Brain microvascular endothelial cell (primary cell): ENCODE measurements around the gene LMCD1.

ENCODE experiments used
- DNase-seq: peaks from one replicate; pipeline ENCODE4 v3.0.0-alpha.2; 2020
- H3K27ac ChIP-seq: fragments of 250-450 bp; sonication (Bioruptor Pico); 2 replicates; pipeline ENCODE4 v1.5.1; 2020; ENCODE audit warnings: mild to moderate bottlenecking, moderate library complexity
- H3K27me3 ChIP-seq: fragments of 250-450 bp; sonication (Bioruptor Pico); replicated peaks from 2 replicates; pipeline ENCODE4 v1.5.1; 2020; ENCODE audit warnings: mild to moderate bottlenecking
- H3K36me3 ChIP-seq: fragments of 250-450 bp; sonication (Bioruptor Pico); replicated peaks from 2 replicates; pipeline ENCODE4 v1.5.1; 2020; ENCODE audit warnings: mild to moderate bottlenecking
- H3K4me3 ChIP-seq: 2 replicates; pipeline ENCODE4 v1.5.1; 2011; ENCODE audit warnings: low read depth, mild to moderate bottlenecking, control low read depth, low read length, moderate library complexity
- in situ Hi-C: cut with HindIII; loops from 2 replicates; pipeline ENCODE4 v1.10.0; 2017; ENCODE audit warnings: low sequenced_read_pairs, low pct_ligation_motif_present
- TF ChIP-seq, protein P1 (sequence below): IDR thresholded peaks from 2 replicates; pipeline ENCODE4 v1.5.1; 2011; ENCODE audit warnings: low read depth, mild to moderate bottlenecking, moderate library complexity, low read length, control low read depth, inconsistent platforms; ENCODE audit errors: missing control alignments

Gene LMCD1

GRCh38 chr3:8474991-8475390, 26.6 kb upstream of the LMCD1 start:
- Histone ChIP-seq H3K36me3 (no peaks in the 10 kb centered on the region), H3K27ac (no peak overlapping the region), H3K4me3 (no peak overlapping the region), H3K27me3 (no peaks in the 10 kb centered on the region)
- DNase-seq: no peak
- TF ChIP-seq, protein P1, sequence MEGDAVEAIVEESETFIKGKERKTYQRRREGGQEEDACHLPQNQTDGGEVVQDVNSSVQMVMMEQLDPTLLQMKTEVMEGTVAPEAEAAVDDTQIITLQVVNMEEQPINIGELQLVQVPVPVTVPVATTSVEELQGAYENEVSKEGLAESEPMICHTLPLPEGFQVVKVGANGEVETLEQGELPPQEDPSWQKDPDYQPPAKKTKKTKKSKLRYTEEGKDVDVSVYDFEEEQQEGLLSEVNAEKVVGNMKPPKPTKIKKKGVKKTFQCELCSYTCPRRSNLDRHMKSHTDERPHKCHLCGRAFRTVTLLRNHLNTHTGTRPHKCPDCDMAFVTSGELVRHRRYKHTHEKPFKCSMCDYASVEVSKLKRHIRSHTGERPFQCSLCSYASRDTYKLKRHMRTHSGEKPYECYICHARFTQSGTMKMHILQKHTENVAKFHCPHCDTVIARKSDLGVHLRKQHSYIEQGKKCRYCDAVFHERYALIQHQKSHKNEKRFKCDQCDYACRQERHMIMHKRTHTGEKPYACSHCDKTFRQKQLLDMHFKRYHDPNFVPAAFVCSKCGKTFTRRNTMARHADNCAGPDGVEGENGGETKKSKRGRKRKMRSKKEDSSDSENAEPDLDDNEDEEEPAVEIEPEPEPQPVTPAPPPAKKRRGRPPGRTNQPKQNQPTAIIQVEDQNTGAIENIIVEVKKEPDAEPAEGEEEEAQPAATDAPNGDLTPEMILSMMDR: no peak
- in situ Hi-C loops: no loop called here

DNA sequence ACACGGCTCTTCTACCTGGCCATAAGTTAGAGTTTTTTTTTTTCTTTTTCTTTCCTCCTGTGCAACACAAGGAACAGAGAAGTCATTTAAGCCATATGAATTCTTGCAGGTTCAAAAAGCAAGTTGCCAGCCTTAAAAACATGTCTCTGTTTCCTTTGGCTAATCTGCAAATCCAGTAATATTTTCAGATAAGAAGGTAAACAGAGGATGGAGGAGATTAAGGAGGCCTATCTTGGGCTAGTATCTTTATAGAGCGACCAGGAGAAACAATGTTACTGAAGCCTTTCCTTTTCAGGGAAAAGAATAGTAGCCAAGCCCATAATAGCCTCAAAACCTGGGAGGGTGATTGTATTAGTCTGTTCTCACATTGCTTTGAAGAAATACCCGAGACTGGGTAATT, 20.9 kb upstream of the LMCD1 start:
- in situ Hi-C loops: no loop called here
- no peak for DNase-seq
- no peak overlapping the region for H3K4me3 ChIP-seq
- H3K36me3 ChIP-seq: no peaks in the 10 kb centered on the region
- no peak overlapping the region for H3K27ac ChIP-seq
- TF ChIP-seq, protein P1: no peak
- no peaks in the 10 kb centered on the region for H3K27me3 ChIP-seq

- DNase-seq: no peak
- in situ Hi-C loops: no loop called here
- no peaks in the 10 kb centered on the region for H3K27me3 ChIP-seq
- TF ChIP-seq, protein P1: peak; percentile 19
- H3K4me3 ChIP-seq: no peak overlapping the region
- H3K27ac ChIP-seq: no peak overlapping the region
- H3K36me3 ChIP-seq: no peaks in the 10 kb centered on the region
Measured at GRCh38 chr3:8481380-8481779, 20.2 kb upstream of the LMCD1 start.

DNA sequence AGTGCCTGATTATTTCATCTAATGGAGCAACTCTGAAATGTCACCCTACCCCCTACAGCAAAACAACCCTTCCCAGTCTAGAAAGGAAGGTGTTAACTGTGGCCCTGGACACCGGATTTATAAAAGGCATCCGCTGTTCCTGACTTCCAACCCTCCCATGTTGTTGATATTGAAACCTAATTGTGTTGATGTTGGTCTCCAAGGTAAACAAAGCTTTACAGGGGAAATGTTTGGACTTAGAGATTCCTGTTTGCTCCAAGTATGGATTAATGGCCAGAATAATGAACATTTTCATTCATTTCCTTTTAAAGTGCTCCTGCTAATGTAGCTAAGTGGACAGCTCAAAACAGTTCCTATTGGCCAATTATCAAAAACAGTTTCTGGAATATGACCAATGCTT, 19.4 kb upstream of the LMCD1 start:
- in situ Hi-C loops: no loop called here
- H3K27me3 ChIP-seq: no peaks in the 10 kb centered on the region

DNA sequence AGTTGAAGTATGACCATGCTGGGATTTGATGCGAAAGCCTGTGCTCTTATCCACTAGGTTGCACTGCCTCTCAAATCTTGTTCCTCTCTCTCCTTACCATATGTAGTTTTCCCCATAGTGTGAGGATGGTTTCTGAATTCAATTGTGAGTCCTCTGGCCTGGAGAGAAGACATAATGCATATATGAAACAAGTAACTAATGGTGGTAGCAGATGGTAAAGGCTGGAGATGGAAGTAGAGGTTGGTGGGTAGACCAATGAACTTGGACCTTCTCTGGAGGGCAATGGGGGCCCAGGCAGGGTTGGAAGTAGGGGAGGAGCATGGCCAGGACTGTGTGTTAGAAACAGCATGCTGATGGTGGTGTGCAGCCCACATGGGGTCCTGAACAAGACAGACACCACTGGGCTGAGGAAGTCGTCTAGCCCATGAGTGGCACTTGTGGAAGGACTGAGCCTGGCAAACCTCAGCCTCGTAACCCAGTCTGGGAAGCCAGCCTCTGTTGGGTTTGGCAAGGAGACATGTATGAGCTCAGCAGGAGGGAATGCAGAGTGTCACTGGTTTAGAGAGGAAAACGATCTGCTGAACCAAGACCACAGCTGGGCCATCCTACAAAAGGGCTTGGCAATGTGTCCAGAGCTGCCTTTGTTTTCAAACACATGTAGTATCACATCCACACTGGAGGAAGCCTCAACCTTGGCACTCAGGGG, 18.5 kb upstream of the LMCD1 start:
- TF ChIP-seq, protein P1: no peak
- Histone ChIP-seq H3K27ac (peak overlapping the region; percentile 61), H3K27me3 (no peaks in the 10 kb centered on the region), H3K36me3 (no peaks in the 10 kb centered on the region), H3K4me3 (no peak overlapping the region)
- peak; percentile 96 for DNase-seq
- in situ Hi-C loops: no loop called here

More for the DNA sequence above, 19.4 kb upstream of the LMCD1 start:
- Histone ChIP-seq H3K4me3 (no peak overlapping the region), H3K36me3 (no peaks in the 10 kb centered on the region), H3K27ac (peak overlapping the region; percentile 61)
- no peak for DNase-seq
- TF ChIP-seq, protein P1: no peak
